IMR-90 (cell line): ENCODE data around the gene MAGI1. TPM values are rescaled to one million over a fixed set of nuclear protein-coding genes. Genes with fewer than 3 reads are reported as not detected.

Source experiments
- ATAC-seq: fragments of 200-7000 bp; cut with Tn5 transposase; 2 replicates; pipeline ENCODE4 v1.9.1; 2020; ENCODE audit warnings: low read depth, mild to moderate bottlenecking, moderate library complexity
- BruUV-seq: library from RNA; stranded (reverse); fragments of 400-500 nt; replicated peaks from 2 replicates; lab custom pipeline; 2021; lab: Mats Ljungman, UMichigan
- CTCF ChIA-PET: fragments of 300-600 bp; formaldehyde crosslinking; extraction: SDS; loops from one replicate; lab custom pipeline; 2021; ENCODE audit warnings: antibody characterized with exemption; lab: Yijun Ruan, JAX
- POLR2A ChIA-PET: fragments of 300-600 bp; sonication (Branson Sonifier 250); formaldehyde crosslinking; loops from one replicate; lab custom pipeline; 2022; ENCODE audit warnings: antibody characterized with exemption; ENCODE audit not compliant: unreplicated experiment; lab: Charles Lee
- DNase-seq: peaks from one replicate; pipeline ENCODE4 v3.0.0; 2013
- H2AFZ ChIP-seq: replicated peaks from 2 replicates; pipeline ENCODE3; 2013; ENCODE audit warnings: low read length, mild to moderate bottlenecking; ENCODE audit not compliant: poor library complexity
- H2AK5ac ChIP-seq: 2 replicates; pipeline ENCODE4 v1.6.1; 2013; ENCODE audit warnings: low read depth, low read length, inconsistent platforms
- H2AK9ac ChIP-seq: replicated peaks from 2 replicates; pipeline ENCODE3; 2013; ENCODE audit warnings: mild to moderate bottlenecking, low read depth, low read length, moderate library complexity; ENCODE audit not compliant: poor library complexity
- H2BK120ac ChIP-seq: 2 replicates; pipeline ENCODE4 v1.6.1; 2013; ENCODE audit warnings: low read depth, low read length, inconsistent platforms
- H2BK15ac ChIP-seq: 3 replicates; pipeline ENCODE4 v1.6.1; 2013; ENCODE audit warnings: low read depth, low read length, inconsistent platforms
- H2BK20ac ChIP-seq: 2 replicates; pipeline ENCODE4 v1.6.1; 2013; ENCODE audit warnings: low read depth, mild to moderate bottlenecking, inconsistent platforms, low read length, moderate library complexity
- H2BK5ac ChIP-seq: 2 replicates; pipeline ENCODE4 v1.6.1; 2013; ENCODE audit warnings: mild to moderate bottlenecking, low read depth, low read length, inconsistent platforms; ENCODE audit not compliant: poor library complexity, severe bottlenecking
- H3K14ac ChIP-seq: replicated peaks from 2 replicates; pipeline ENCODE4 v1.6.1; 2013; ENCODE audit warnings: low read depth, low read length, inconsistent platforms
- H3K18ac ChIP-seq: 2 replicates; pipeline ENCODE4 v1.6.1; 2013; ENCODE audit warnings: low read depth, low read length, control low read depth
- H3K23ac ChIP-seq: 2 replicates; pipeline ENCODE4 v1.6.1; 2013; ENCODE audit warnings: low read depth, low read length, inconsistent platforms
- H3K27ac ChIP-seq: 2 replicates; pipeline ENCODE4 v1.5.1; 2013; ENCODE audit warnings: mild to moderate bottlenecking, control low read depth, low read length; ENCODE audit not compliant: insufficient read depth
- H3K27me3 ChIP-seq: 2 replicates; pipeline ENCODE4 v1.6.1; 2013; ENCODE audit warnings: low read length; ENCODE audit not compliant: control insufficient read depth, insufficient read depth
- H3K36me3 ChIP-seq: 2 replicates; pipeline ENCODE4 v1.6.1; 2013; ENCODE audit warnings: low read length, mixed read lengths; ENCODE audit not compliant: control insufficient read depth, insufficient read depth
- H3K4ac ChIP-seq: 2 replicates; pipeline ENCODE4 v1.6.1; 2013; ENCODE audit warnings: low read depth, low read length, inconsistent platforms
- H3K4me1 ChIP-seq: 2 replicates; pipeline ENCODE4 v1.6.1; 2013; ENCODE audit warnings: low read length, mixed read lengths; ENCODE audit not compliant: control insufficient read depth, insufficient read depth
- H3K4me2 ChIP-seq: 2 replicates; pipeline ENCODE4 v1.6.1; 2013; ENCODE audit warnings: low read depth, mild to moderate bottlenecking, control low read depth, low read length, moderate library complexity
- H3K4me3 ChIP-seq: 2 replicates; pipeline ENCODE4 v1.5.1; 2013; ENCODE audit warnings: low read depth, mild to moderate bottlenecking, control low read depth, low read length, moderate library complexity; ENCODE audit not compliant: insufficient read depth
- H3K56ac ChIP-seq: 2 replicates; pipeline ENCODE4 v1.6.1; 2013; ENCODE audit warnings: low read length, inconsistent platforms; ENCODE audit not compliant: insufficient read depth; ENCODE audit errors: extremely low read depth
- H3K79me1 ChIP-seq, 2 experiments: 2 replicates each; pipeline ENCODE4 v1.6.1; 2013; ENCODE audit warnings: low read length in 2 of 2, inconsistent platforms in 1 of 2, low read depth in 1 of 2
- H3K9ac ChIP-seq: 2 replicates; pipeline ENCODE4 v1.6.1; 2013; ENCODE audit warnings: low read depth, low read length, control low read depth
- H3K9me1 ChIP-seq: 2 replicates; pipeline ENCODE4 v1.6.1; 2013; ENCODE audit warnings: low read length, inconsistent platforms; ENCODE audit not compliant: insufficient read depth
- H3K9me3 ChIP-seq: 2 replicates; pipeline ENCODE4 v1.6.1; 2013; ENCODE audit warnings: low read length; ENCODE audit not compliant: control insufficient read depth, insufficient read depth
- H4K20me1 ChIP-seq: 2 replicates; pipeline ENCODE4 v1.6.1; 2013; ENCODE audit warnings: low read length, inconsistent platforms; ENCODE audit not compliant: insufficient read depth
- H4K5ac ChIP-seq: 2 replicates; pipeline ENCODE4 v1.6.1; 2013; ENCODE audit warnings: mild to moderate bottlenecking, low read depth, low read length, control low read depth
- H4K8ac ChIP-seq, 2 experiments: 2 replicates each; pipeline ENCODE4 v1.6.1; 2013; ENCODE audit warnings: low read depth in 2 of 2, low read length in 2 of 2, control low read depth in 1 of 2, inconsistent platforms in 1 of 2
- H4K91ac ChIP-seq: 2 replicates; pipeline ENCODE4 v1.6.1; 2013; ENCODE audit warnings: low read depth, low read length, inconsistent platforms; ENCODE audit not compliant: insufficient read depth
- CEBPB ChIP-seq: IDR thresholded peaks from 2 replicates; pipeline ENCODE4 v1.6.1; 2012; ENCODE audit warnings: low read depth, low read length, improper control_type of control experiment
- FOS ChIP-seq: fragments of 150-350 bp; IDR thresholded peaks from 2 replicates; pipeline ENCODE4 v1.6.1; 2016; ENCODE audit warnings: low read depth, low read length
- MAFK ChIP-seq: IDR thresholded peaks from 2 replicates; pipeline ENCODE4 v1.6.1; 2012; ENCODE audit warnings: low read depth, low read length, improper control_type of control experiment
- MAZ ChIP-seq: IDR thresholded peaks from 2 replicates; pipeline ENCODE4 v1.6.1; 2012; ENCODE audit warnings: low read depth, mild to moderate bottlenecking, low read length, improper control_type of control experiment, moderate library complexity, borderline replicate concordance
- MXI1 ChIP-seq: IDR thresholded peaks from 2 replicates; pipeline ENCODE4 v1.6.1; 2012; ENCODE audit warnings: low read depth, mild to moderate bottlenecking, low read length, moderate library complexity, borderline replicate concordance
- NFE2L2 ChIP-seq: fragments of 150-350 bp; IDR thresholded peaks from 2 replicates; pipeline ENCODE4 v1.6.1; 2016; ENCODE audit warnings: low read depth, mild to moderate bottlenecking, low read length
- POLR2A ChIP-seq: IDR thresholded peaks from 2 replicates; pipeline ENCODE4 v1.6.1; 2012; ENCODE audit warnings: mild to moderate bottlenecking, low read depth, low read length
- RAD21 ChIP-seq: IDR thresholded peaks from 2 replicates; pipeline ENCODE4 v1.6.1; 2012; ENCODE audit warnings: low read length, improper control_type of control experiment
- RCOR1 ChIP-seq: IDR thresholded peaks from 2 replicates; pipeline ENCODE4 v1.6.1; 2012; ENCODE audit warnings: mild to moderate bottlenecking, low read length, improper control_type of control experiment; ENCODE audit not compliant: insufficient replicate concordance
- SMC3 ChIP-seq: fragments of 150-350 bp; IDR thresholded peaks from 2 replicates; pipeline ENCODE4 v1.6.1; 2016; ENCODE audit warnings: low read depth, mild to moderate bottlenecking, antibody characterized with exemption, low read length, moderate library complexity
- WGBS, 2 experiments: methylation state at CpG; one replicate each; pipeline versions ENCODE4 v1.1.5 to v1.1.7; 2013; ENCODE audit warnings: missing lambda C conversion rate in 2 of 2; ENCODE audit not compliant: insufficient read length in 1 of 2; ENCODE audit errors: extremely low coverage in 2 of 2; 5-methylcytosine and 5-hydroxymethylcytosine counted together
- dilution Hi-C: fragments of 300-500 bp; cut with HindIII; formaldehyde crosslinking; loops from one replicate; pipeline ENCODE4 v1.14.3; 2018; ENCODE audit warnings: low sequenced_read_pairs; ENCODE audit not compliant: unreplicated experiment
- in situ Hi-C: fragments of 300-500 bp; cut with MboI; formaldehyde crosslinking; loops from 3 replicates; pipeline ENCODE4 v1.14.3; 2019; ENCODE audit warnings: low sequenced_read_pairs, inconsistent platforms, mixed read lengths
- intact Hi-C: fragments of 100-400 bp; cut with micrococcal nuclease; formaldehyde crosslinking; loops from 2 replicates; pipeline ENCODE4 v1.10.0; 2022
- polyA plus RNA-seq, 3 experiments: library from polyadenylated mRNA; depleted of rRNA; stranded (reverse); fragments of >200 nt; gene quantifications; 2 replicates each; pipeline ENCODE4 v1.2.3, GENCODE V29; 2012; ENCODE audit warnings: low replicate concordance in 1 of 3
- total RNA-seq: library from RNA; depleted of rRNA; stranded (reverse); fragments of >200 nt; gene quantifications from 2 replicates; pipeline ENCODE4 v1.2.3, GENCODE V29; 2012
- TF ChIP-seq, protein P1 (sequence below): conservative IDR thresholded peaks from 2 replicates; pipeline ENCODE4 v1.5.1; 2012; ENCODE audit warnings: mild to moderate bottlenecking, low read depth, low read length, improper control_type of control experiment
- TF ChIP-seq, protein P2 (sequence below): fragments of 150-350 bp; IDR thresholded peaks from 2 replicates; pipeline ENCODE4 v1.6.1; 2017; ENCODE audit warnings: mild to moderate bottlenecking, antibody characterized with exemption, low read length, low read depth
- TF ChIP-seq, protein P3 (sequence below): fragments of 150-350 bp; IDR thresholded peaks from 2 replicates; pipeline ENCODE4 v1.6.1; 2016; ENCODE audit warnings: low read depth, mild to moderate bottlenecking, low read length, moderate library complexity, borderline replicate concordance

MAGI1 gene
- total and polyA plus RNA-seq, 2 of the 4 experiments (the other 2 are of a cell fraction): 14.5 to 24.2 TPM

DNA sequence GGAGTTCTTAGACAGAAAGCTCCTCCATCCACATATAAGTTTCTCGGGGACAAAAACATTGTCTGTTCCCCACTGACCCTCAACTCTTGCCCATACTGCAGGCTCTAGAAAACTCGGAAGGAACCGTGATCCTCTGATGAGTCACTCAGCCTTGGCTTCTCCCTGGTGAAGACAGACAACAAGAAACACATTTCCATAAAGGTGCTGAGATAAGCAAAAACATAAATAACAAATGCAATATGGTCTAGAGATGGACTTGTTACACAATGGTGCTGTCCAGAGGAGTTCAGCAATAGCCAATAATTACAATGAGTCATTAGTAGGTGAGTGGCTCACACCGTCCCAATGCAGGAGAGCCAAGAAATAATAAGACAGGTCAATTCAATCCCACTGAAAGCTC, 43.7 kb downstream of the MAGI1 start:
- Histone ChIP-seq H4K8ac (no peak overlapping the region), H3K4me1 (peaks cover 6% of the 10 kb centered on the region), H2BK15ac (no peak overlapping the region), H3K23ac (no peak overlapping the region), H3K4me3 (no peak overlapping the region), H4K5ac (no peak overlapping the region), H3K9me1 (peaks cover 8% of the 10 kb centered on the region), H4K91ac (no peak overlapping the region), H2BK120ac (no peak overlapping the region), H3K18ac (no peak overlapping the region), H3K36me3 (no peaks in the 10 kb centered on the region), H3K79me1 (peaks cover 33 to 64% of the 10 kb centered on the region in 2 experiments), H4K20me1 (peaks cover 24% of the 10 kb centered on the region; the same call in 1 of the 2 replicates), H3K56ac (no peak overlapping the region), H3K27ac (no peak overlapping the region), H2AK9ac (no peak overlapping the region), H2AFZ (no peak overlapping the region), H3K4ac (no peak overlapping the region), H3K9me3 (no peaks in the 10 kb centered on the region), H2BK20ac (no peak overlapping the region), H3K14ac (no peak overlapping the region), H3K4me2 (no peak overlapping the region), H3K27me3 (no peaks in the 10 kb centered on the region), H2BK5ac (no peak overlapping the region), H2AK5ac (no peak overlapping the region), H3K9ac (no peak overlapping the region)
- CTCF ChIA-PET: no interaction called here
- no TSS peak for BruUV-seq
- dilution Hi-C loops (no loop called here), in situ Hi-C loops (no loop called here), intact Hi-C loops (no loop called here)
- TF ChIP-seq MAFK (peak; percentile 97), SMC3 (no peak), RCOR1 (no peak), NFE2L2 (no peak), MXI1 (no peak), MAZ (no peak), POLR2A (no peak), RAD21 (no peak), FOS (0 out of 2 replicates have a peak, but pooled peaks have one; percentile 32), CEBPB (peak; percentile 63)
- TF ChIP-seq, protein P1, sequence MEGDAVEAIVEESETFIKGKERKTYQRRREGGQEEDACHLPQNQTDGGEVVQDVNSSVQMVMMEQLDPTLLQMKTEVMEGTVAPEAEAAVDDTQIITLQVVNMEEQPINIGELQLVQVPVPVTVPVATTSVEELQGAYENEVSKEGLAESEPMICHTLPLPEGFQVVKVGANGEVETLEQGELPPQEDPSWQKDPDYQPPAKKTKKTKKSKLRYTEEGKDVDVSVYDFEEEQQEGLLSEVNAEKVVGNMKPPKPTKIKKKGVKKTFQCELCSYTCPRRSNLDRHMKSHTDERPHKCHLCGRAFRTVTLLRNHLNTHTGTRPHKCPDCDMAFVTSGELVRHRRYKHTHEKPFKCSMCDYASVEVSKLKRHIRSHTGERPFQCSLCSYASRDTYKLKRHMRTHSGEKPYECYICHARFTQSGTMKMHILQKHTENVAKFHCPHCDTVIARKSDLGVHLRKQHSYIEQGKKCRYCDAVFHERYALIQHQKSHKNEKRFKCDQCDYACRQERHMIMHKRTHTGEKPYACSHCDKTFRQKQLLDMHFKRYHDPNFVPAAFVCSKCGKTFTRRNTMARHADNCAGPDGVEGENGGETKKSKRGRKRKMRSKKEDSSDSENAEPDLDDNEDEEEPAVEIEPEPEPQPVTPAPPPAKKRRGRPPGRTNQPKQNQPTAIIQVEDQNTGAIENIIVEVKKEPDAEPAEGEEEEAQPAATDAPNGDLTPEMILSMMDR: no peak
- TF ChIP-seq, protein P2, sequence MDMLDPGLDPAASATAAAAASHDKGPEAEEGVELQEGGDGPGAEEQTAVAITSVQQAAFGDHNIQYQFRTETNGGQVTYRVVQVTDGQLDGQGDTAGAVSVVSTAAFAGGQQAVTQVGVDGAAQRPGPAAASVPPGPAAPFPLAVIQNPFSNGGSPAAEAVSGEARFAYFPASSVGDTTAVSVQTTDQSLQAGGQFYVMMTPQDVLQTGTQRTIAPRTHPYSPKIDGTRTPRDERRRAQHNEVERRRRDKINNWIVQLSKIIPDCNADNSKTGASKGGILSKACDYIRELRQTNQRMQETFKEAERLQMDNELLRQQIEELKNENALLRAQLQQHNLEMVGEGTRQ: no peak
- TF ChIP-seq, protein P3, sequence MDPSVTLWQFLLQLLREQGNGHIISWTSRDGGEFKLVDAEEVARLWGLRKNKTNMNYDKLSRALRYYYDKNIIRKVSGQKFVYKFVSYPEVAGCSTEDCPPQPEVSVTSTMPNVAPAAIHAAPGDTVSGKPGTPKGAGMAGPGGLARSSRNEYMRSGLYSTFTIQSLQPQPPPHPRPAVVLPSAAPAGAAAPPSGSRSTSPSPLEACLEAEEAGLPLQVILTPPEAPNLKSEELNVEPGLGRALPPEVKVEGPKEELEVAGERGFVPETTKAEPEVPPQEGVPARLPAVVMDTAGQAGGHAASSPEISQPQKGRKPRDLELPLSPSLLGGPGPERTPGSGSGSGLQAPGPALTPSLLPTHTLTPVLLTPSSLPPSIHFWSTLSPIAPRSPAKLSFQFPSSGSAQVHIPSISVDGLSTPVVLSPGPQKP: no peak
- no CpG with 5 or more reads among the region's 4 CpGs for WGBS, 2 experiments
- POLR2A ChIA-PET: no interaction called here
- DNase-seq (peak; percentile 46), ATAC-seq (peak; percentile 14; the same call in 1 of the 2 replicates)
